Testis (tissue), 5 donors: ENCODE data around the gene ADAMTS1. TPM values are rescaled to one million over a fixed set of nuclear protein-coding genes. Genes with fewer than 3 reads are reported as not detected.
A peak's percentile ranks its signal among the peaks of the same experiment; 100 is the strongest.

Source experiments
- DNase-seq: peaks from one replicate; pipeline ENCODE4 v3.0.0-alpha.2; 2019
- H3K27ac ChIP-seq, 2 donors: fragments of 200-600 bp; sonication (generic); one replicate each; pipeline ENCODE4 v1.5.1; 2019
- H3K27me3 ChIP-seq: fragments of 200-600 bp; sonication (generic); one replicate; pipeline ENCODE4 v1.5.1; 2019
- H3K36me3 ChIP-seq: fragments of 200-600 bp; sonication (generic); one replicate; pipeline ENCODE4 v1.5.1; 2017; ENCODE audit warnings: low read depth; ENCODE audit errors: missing control alignments
- H3K4me1 ChIP-seq: fragments of 200-600 bp; sonication (generic); one replicate; pipeline ENCODE4 v1.5.1; 2019
- H3K4me3 ChIP-seq, 2 donors: fragments of 200-600 bp; sonication (generic); one replicate each; pipeline ENCODE4 v1.5.1; 2017 to 2019
- H3K9me3 ChIP-seq: fragments of 200-600 bp; sonication (generic); one replicate; pipeline ENCODE4 v1.5.1; 2017
- POLR2A ChIP-seq: fragments of 450-650 bp; IDR thresholded peaks from one replicate; pipeline ENCODE4 v1.6.1; 2017; ENCODE audit warnings: antibody characterized with exemption, mild to moderate bottlenecking, moderate library complexity
- WGBS, 2 donors: methylation state at CpG; one replicate each; pipeline ENCODE4 v1.1.5; 2018; 5-methylcytosine and 5-hydroxymethylcytosine counted together
- intact Hi-C: fragments of 100-400 bp; cut with DNase I; formaldehyde crosslinking; loops from one replicate; pipeline ENCODE4 v1.15.1; 2023; ENCODE audit warnings: low total_unique reads
- long read RNA-seq, 2 donors: transcript quantifications; one replicate each; lab custom pipeline, GENCODE V29; 2026
- polyA plus RNA-seq: library from polyadenylated mRNA; stranded (reverse); fragments of 350-450 nt; fragmentation: Illumina TruSeq; extraction: RNeasy Lipid Tissue Mini Kit (QIAGEN cat#74804); gene quantifications from one replicate; pipeline ENCODE4 v1.2.3, GENCODE V29; 2014; ENCODE audit warnings: low read depth, low replicate concordance; ENCODE audit not compliant: insufficient read depth
- total RNA-seq, 2 donors: library from RNA; depleted of rRNA; stranded (reverse); fragments of >200 nt; gene quantifications; one replicate each; pipeline ENCODE4 v1.2.3, GENCODE V29; 2016
- TF ChIP-seq, protein P1 (sequence below), 3 experiments: fragments of 450-650 bp in 2 of 3; fragments of 200-600 bp in 1 of 3; sonication (generic) in 1 of 3; IDR thresholded peaks; one replicate each; pipeline ENCODE4 v1.5.1; 2016 to 2019; ENCODE audit warnings: antibody characterized with exemption in 3 of 3, mild to moderate bottlenecking in 2 of 3, moderate library complexity in 1 of 3

Gene ADAMTS1
- total RNA-seq (10 to 100 TPM; 31.3 to 33.7 TPM), polyA plus RNA-seq (15.9 TPM)
- long read RNA-seq, donor 1, full-length matches to known transcripts = 9 of 22 reads
- long read RNA-seq, donor 1, partial matches to known transcripts = 13 of 22 reads
- long read RNA-seq, donor 1, other reads (novel, unspliced or antisense) = 0 of 22 reads
- long read RNA-seq, donor 2, full-length matches to known transcripts = 7 of 14 reads
- long read RNA-seq, donor 2, partial matches to known transcripts = 7 of 14 reads
- long read RNA-seq, donor 2, other reads (novel, unspliced or antisense) = 0 of 14 reads

DNA sequence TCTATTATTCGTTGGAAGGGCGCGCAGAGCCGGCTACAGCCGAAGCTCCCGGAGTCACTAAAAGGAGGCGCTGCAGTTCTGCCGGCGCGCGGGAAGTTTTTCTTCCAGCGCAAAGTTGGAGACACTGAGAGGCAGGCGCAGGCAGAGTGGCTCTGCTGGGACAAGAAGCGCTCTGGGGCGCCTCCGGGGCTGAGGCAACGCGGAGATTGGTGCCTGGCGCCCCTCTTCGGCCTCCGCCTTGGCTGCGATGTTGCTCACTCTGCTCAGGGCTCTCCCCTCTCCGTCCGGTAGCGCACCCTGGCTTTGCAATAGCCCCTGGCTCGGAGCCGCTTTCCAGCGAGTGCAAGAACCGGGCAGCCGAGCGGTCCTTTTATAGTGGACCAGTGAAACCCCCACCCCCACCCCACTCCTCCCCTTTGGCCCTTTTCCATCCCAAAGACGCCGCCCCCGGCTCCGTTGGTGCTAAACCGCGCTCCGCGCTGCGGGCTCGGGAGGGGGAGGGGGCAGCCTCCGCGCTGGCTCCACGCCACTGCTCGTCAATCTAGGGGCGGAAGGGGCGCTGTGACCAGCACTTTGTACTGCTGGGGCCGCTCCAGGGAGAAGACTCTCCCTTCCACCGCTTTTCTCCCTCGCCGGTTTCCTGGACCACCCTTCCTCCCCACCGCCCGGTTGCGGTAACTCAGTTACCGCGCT, at the start of gene ADAMTS1:
Gene ADAMTS1, minus strand, starts transcription at position 344 of the 693 bp plus-strand sequence. CDS start 455 bp downstream, outside the sequence.
- WGBS, 2 donors = 0% methylated on average over 16 to 51 of the region's 56 CpGs
- no peaks in the 10 kb centered on the region for H3K27me3 ChIP-seq
- TF ChIP-seq, protein P1, sequence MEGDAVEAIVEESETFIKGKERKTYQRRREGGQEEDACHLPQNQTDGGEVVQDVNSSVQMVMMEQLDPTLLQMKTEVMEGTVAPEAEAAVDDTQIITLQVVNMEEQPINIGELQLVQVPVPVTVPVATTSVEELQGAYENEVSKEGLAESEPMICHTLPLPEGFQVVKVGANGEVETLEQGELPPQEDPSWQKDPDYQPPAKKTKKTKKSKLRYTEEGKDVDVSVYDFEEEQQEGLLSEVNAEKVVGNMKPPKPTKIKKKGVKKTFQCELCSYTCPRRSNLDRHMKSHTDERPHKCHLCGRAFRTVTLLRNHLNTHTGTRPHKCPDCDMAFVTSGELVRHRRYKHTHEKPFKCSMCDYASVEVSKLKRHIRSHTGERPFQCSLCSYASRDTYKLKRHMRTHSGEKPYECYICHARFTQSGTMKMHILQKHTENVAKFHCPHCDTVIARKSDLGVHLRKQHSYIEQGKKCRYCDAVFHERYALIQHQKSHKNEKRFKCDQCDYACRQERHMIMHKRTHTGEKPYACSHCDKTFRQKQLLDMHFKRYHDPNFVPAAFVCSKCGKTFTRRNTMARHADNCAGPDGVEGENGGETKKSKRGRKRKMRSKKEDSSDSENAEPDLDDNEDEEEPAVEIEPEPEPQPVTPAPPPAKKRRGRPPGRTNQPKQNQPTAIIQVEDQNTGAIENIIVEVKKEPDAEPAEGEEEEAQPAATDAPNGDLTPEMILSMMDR (IDR thresholded peaks at IDR 0.05) = no peak
- TF ChIP-seq POLR2A = peak; percentile 80
- H3K4me3 ChIP-seq = peak within 1 kb of the TSS; percentile 76 to 91
- H3K36me3 ChIP-seq = no peaks in the 10 kb centered on the region
- H3K4me1 ChIP-seq = peaks cover 4% of the 10 kb centered on the region
- intact Hi-C loops = loop anchor here (5.0 to 10.0 kb wide), 2 partner anchors 857 to 1900 kb away; no protein-coding TSS in a partner anchor
- H3K9me3 ChIP-seq = no peaks in the 10 kb centered on the region
- DNase-seq = peak; percentile 91
- H3K27ac ChIP-seq = peak within 1 kb of the TSS; percentile 75 to 93

DNA sequence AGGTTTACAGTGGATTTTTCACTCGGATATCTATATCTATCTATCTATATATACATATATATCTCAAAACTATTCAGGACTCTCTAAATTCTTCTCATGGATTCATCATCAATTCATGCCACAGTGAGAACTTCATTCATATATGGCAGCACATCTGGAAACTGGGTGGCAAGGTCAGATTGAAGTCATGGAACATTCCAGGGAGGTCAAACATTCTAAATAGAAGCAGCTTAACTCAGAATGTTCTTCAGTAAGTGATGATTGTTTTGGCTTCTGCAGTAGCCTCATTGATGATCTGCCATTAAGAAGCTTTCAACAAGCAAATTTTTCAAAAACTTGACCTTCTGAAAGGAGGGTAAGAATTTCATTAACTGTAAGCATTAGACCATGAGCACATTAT, 46.9 kb upstream of the ADAMTS1 start:
- intact Hi-C loops = no loop called here
- Histone ChIP-seq H3K27me3 (no peaks in the 10 kb centered on the region), H3K27ac (no peak overlapping the region), H3K4me3 (no peak overlapping the region), H3K9me3 (no peaks in the 10 kb centered on the region), H3K36me3 (no peaks in the 10 kb centered on the region), H3K4me1 (peaks cover 4% of the 10 kb centered on the region)
- 79 to 95% methylated on average over 1 of the region's 1 CpG for WGBS, 2 donors
- no peak for TF ChIP-seq POLR2A
- TF ChIP-seq, protein P1 (IDR thresholded peaks at IDR 0.05) = no peak
- no peak for DNase-seq

DNA sequence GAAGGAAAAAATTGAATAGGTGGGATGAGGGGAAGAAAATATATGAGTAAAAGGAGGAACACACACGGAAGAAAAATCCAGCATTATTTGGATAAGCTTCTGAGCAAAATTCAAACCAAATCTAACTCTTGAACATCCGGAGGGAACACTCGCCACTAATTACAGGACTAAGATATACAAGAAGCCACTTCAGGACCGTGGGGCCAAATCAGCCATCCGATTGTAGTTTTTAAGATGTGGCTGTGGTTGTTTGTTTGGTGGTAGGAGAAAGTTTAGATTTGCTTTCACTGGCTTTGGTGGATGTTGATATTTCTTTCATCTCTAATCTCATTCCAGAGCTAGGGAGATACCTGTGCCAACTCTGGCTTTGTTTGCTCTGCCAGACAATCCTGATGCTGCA, 43.7 kb upstream of the ADAMTS1 start:
- WGBS, 2 donors = 59 to 70% methylated on average over 5 of the region's 5 CpGs
- no peaks in the 10 kb centered on the region for H3K36me3 ChIP-seq
- no peak overlapping the region for H3K27ac ChIP-seq
- no peaks in the 10 kb centered on the region for H3K27me3 ChIP-seq
- peaks cover 6% of the 10 kb centered on the region for H3K4me1 ChIP-seq
- H3K9me3 ChIP-seq = no peaks in the 10 kb centered on the region
- no peak for DNase-seq
- no peak overlapping the region for H3K4me3 ChIP-seq
- intact Hi-C loops = no loop called here
- TF ChIP-seq, protein P1 (IDR thresholded peaks at IDR 0.05) = no peak
- no peak for TF ChIP-seq POLR2A

DNA sequence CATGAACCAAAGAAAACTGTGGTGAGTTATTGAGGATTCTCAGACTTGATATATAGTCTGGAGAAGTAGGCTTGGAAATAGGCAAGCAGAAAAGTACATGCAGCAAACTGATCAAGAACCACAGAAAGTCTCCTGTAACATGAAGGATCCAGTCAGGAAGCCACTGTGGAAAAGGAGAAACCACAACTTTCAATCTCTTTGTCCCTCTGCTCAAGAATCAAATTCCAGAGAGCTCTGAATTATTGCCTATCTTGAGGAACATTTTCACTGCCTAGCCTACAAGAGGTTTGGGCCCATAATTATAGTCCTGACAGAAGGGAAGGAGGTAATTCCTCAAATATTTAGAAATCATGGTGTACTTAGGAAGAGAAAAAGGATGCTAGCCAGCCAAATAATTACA, 43.0 kb upstream of the ADAMTS1 start:
- Histone ChIP-seq H3K27ac (no peak overlapping the region), H3K9me3 (no peaks in the 10 kb centered on the region), H3K4me1 (peaks cover 6% of the 10 kb centered on the region), H3K4me3 (no peak overlapping the region), H3K27me3 (no peaks in the 10 kb centered on the region), H3K36me3 (no peaks in the 10 kb centered on the region)
- intact Hi-C loops = no loop called here
- TF ChIP-seq, protein P1 (IDR thresholded peaks at IDR 0.05) = no peak
- no peak for TF ChIP-seq POLR2A
- DNase-seq = no peak
